IMR-90 (cell line): ENCODE data around the gene TMCO5A. TPM values are rescaled to one million over a fixed set of nuclear protein-coding genes. Genes with fewer than 3 reads are reported as not detected.
A peak's percentile ranks its signal among the peaks of the same experiment; 100 is the strongest.

Experiments used
- ATAC-seq: fragments of 200-7000 bp; cut with Tn5 transposase; 2 replicates; pipeline ENCODE4 v1.9.1; 2020; ENCODE audit warnings: low read depth, mild to moderate bottlenecking, moderate library complexity
- BruUV-seq: library from RNA; stranded (reverse); fragments of 400-500 nt; replicated peaks from 2 replicates; lab custom pipeline; 2021; lab: Mats Ljungman, UMichigan
- CTCF ChIA-PET: fragments of 300-600 bp; formaldehyde crosslinking; extraction: SDS; loops from one replicate; lab custom pipeline; 2021; ENCODE audit warnings: antibody characterized with exemption; lab: Yijun Ruan, JAX
- POLR2A ChIA-PET: fragments of 300-600 bp; sonication (Branson Sonifier 250); formaldehyde crosslinking; loops from one replicate; lab custom pipeline; 2022; ENCODE audit warnings: antibody characterized with exemption; ENCODE audit not compliant: unreplicated experiment; lab: Charles Lee
- DNase-seq: peaks from one replicate; pipeline ENCODE4 v3.0.0; 2013
- H2AFZ ChIP-seq: replicated peaks from 2 replicates; pipeline ENCODE3; 2013; ENCODE audit warnings: low read length, mild to moderate bottlenecking; ENCODE audit not compliant: poor library complexity
- H2AK5ac ChIP-seq: 2 replicates; pipeline ENCODE4 v1.6.1; 2013; ENCODE audit warnings: low read depth, low read length, inconsistent platforms
- H2AK9ac ChIP-seq: replicated peaks from 2 replicates; pipeline ENCODE3; 2013; ENCODE audit warnings: mild to moderate bottlenecking, low read depth, low read length, moderate library complexity; ENCODE audit not compliant: poor library complexity
- H2BK120ac ChIP-seq: 2 replicates; pipeline ENCODE4 v1.6.1; 2013; ENCODE audit warnings: low read depth, low read length, inconsistent platforms
- H2BK15ac ChIP-seq: 3 replicates; pipeline ENCODE4 v1.6.1; 2013; ENCODE audit warnings: low read depth, low read length, inconsistent platforms
- H2BK20ac ChIP-seq: 2 replicates; pipeline ENCODE4 v1.6.1; 2013; ENCODE audit warnings: low read depth, mild to moderate bottlenecking, inconsistent platforms, low read length, moderate library complexity
- H2BK5ac ChIP-seq: 2 replicates; pipeline ENCODE4 v1.6.1; 2013; ENCODE audit warnings: mild to moderate bottlenecking, low read depth, low read length, inconsistent platforms; ENCODE audit not compliant: poor library complexity, severe bottlenecking
- H3K14ac ChIP-seq: replicated peaks from 2 replicates; pipeline ENCODE4 v1.6.1; 2013; ENCODE audit warnings: low read depth, low read length, inconsistent platforms
- H3K18ac ChIP-seq: 2 replicates; pipeline ENCODE4 v1.6.1; 2013; ENCODE audit warnings: low read depth, low read length, control low read depth
- H3K23ac ChIP-seq: 2 replicates; pipeline ENCODE4 v1.6.1; 2013; ENCODE audit warnings: low read depth, low read length, inconsistent platforms
- H3K27ac ChIP-seq: 2 replicates; pipeline ENCODE4 v1.5.1; 2013; ENCODE audit warnings: mild to moderate bottlenecking, control low read depth, low read length; ENCODE audit not compliant: insufficient read depth
- H3K27me3 ChIP-seq: 2 replicates; pipeline ENCODE4 v1.6.1; 2013; ENCODE audit warnings: low read length; ENCODE audit not compliant: control insufficient read depth, insufficient read depth
- H3K36me3 ChIP-seq: 2 replicates; pipeline ENCODE4 v1.6.1; 2013; ENCODE audit warnings: low read length, mixed read lengths; ENCODE audit not compliant: control insufficient read depth, insufficient read depth
- H3K4ac ChIP-seq: 2 replicates; pipeline ENCODE4 v1.6.1; 2013; ENCODE audit warnings: low read depth, low read length, inconsistent platforms
- H3K4me1 ChIP-seq: 2 replicates; pipeline ENCODE4 v1.6.1; 2013; ENCODE audit warnings: low read length, mixed read lengths; ENCODE audit not compliant: control insufficient read depth, insufficient read depth
- H3K4me2 ChIP-seq: 2 replicates; pipeline ENCODE4 v1.6.1; 2013; ENCODE audit warnings: low read depth, mild to moderate bottlenecking, control low read depth, low read length, moderate library complexity
- H3K4me3 ChIP-seq: 2 replicates; pipeline ENCODE4 v1.5.1; 2013; ENCODE audit warnings: low read depth, mild to moderate bottlenecking, control low read depth, low read length, moderate library complexity; ENCODE audit not compliant: insufficient read depth
- H3K56ac ChIP-seq: 2 replicates; pipeline ENCODE4 v1.6.1; 2013; ENCODE audit warnings: low read length, inconsistent platforms; ENCODE audit not compliant: insufficient read depth; ENCODE audit errors: extremely low read depth
- H3K79me1 ChIP-seq, 2 experiments: 2 replicates each; pipeline ENCODE4 v1.6.1; 2013; ENCODE audit warnings: low read length in 2 of 2, inconsistent platforms in 1 of 2, low read depth in 1 of 2
- H3K9ac ChIP-seq: 2 replicates; pipeline ENCODE4 v1.6.1; 2013; ENCODE audit warnings: low read depth, low read length, control low read depth
- H3K9me1 ChIP-seq: 2 replicates; pipeline ENCODE4 v1.6.1; 2013; ENCODE audit warnings: low read length, inconsistent platforms; ENCODE audit not compliant: insufficient read depth
- H3K9me3 ChIP-seq: 2 replicates; pipeline ENCODE4 v1.6.1; 2013; ENCODE audit warnings: low read length; ENCODE audit not compliant: control insufficient read depth, insufficient read depth
- H4K20me1 ChIP-seq: 2 replicates; pipeline ENCODE4 v1.6.1; 2013; ENCODE audit warnings: low read length, inconsistent platforms; ENCODE audit not compliant: insufficient read depth
- H4K5ac ChIP-seq: 2 replicates; pipeline ENCODE4 v1.6.1; 2013; ENCODE audit warnings: mild to moderate bottlenecking, low read depth, low read length, control low read depth
- H4K8ac ChIP-seq, 2 experiments: 2 replicates each; pipeline ENCODE4 v1.6.1; 2013; ENCODE audit warnings: low read depth in 2 of 2, low read length in 2 of 2, control low read depth in 1 of 2, inconsistent platforms in 1 of 2
- H4K91ac ChIP-seq: 2 replicates; pipeline ENCODE4 v1.6.1; 2013; ENCODE audit warnings: low read depth, low read length, inconsistent platforms; ENCODE audit not compliant: insufficient read depth
- NFE2L2 ChIP-seq: fragments of 150-350 bp; IDR thresholded peaks from 2 replicates; pipeline ENCODE4 v1.6.1; 2016; ENCODE audit warnings: low read depth, mild to moderate bottlenecking, low read length
- RFX5 ChIP-seq: IDR thresholded peaks from 2 replicates; pipeline ENCODE4 v1.8.0; 2012; ENCODE audit warnings: low read depth, mild to moderate bottlenecking, low read length, moderate library complexity
- WGBS, 2 experiments: methylation state at CpG; one replicate each; pipeline versions ENCODE4 v1.1.5 to v1.1.7; 2013; ENCODE audit warnings: missing lambda C conversion rate in 2 of 2; ENCODE audit not compliant: insufficient read length in 1 of 2; ENCODE audit errors: extremely low coverage in 2 of 2; 5-methylcytosine and 5-hydroxymethylcytosine counted together
- dilution Hi-C: fragments of 300-500 bp; cut with HindIII; formaldehyde crosslinking; loops from one replicate; pipeline ENCODE4 v1.14.3; 2018; ENCODE audit warnings: low sequenced_read_pairs; ENCODE audit not compliant: unreplicated experiment
- in situ Hi-C: fragments of 300-500 bp; cut with MboI; formaldehyde crosslinking; loops from 3 replicates; pipeline ENCODE4 v1.14.3; 2019; ENCODE audit warnings: low sequenced_read_pairs, inconsistent platforms, mixed read lengths
- intact Hi-C: fragments of 100-400 bp; cut with micrococcal nuclease; formaldehyde crosslinking; loops from 2 replicates; pipeline ENCODE4 v1.10.0; 2022
- polyA plus RNA-seq, 3 experiments: library from polyadenylated mRNA; depleted of rRNA; stranded (reverse); fragments of >200 nt; gene quantifications; 2 replicates each; pipeline ENCODE4 v1.2.3, GENCODE V29; 2012; ENCODE audit warnings: low replicate concordance in 1 of 3
- total RNA-seq: library from RNA; depleted of rRNA; stranded (reverse); fragments of >200 nt; gene quantifications from 2 replicates; pipeline ENCODE4 v1.2.3, GENCODE V29; 2012

Gene TMCO5A
- total and polyA plus RNA-seq, 2 of the 4 experiments (the other 2 are of a cell fraction), result not detected

DNA sequence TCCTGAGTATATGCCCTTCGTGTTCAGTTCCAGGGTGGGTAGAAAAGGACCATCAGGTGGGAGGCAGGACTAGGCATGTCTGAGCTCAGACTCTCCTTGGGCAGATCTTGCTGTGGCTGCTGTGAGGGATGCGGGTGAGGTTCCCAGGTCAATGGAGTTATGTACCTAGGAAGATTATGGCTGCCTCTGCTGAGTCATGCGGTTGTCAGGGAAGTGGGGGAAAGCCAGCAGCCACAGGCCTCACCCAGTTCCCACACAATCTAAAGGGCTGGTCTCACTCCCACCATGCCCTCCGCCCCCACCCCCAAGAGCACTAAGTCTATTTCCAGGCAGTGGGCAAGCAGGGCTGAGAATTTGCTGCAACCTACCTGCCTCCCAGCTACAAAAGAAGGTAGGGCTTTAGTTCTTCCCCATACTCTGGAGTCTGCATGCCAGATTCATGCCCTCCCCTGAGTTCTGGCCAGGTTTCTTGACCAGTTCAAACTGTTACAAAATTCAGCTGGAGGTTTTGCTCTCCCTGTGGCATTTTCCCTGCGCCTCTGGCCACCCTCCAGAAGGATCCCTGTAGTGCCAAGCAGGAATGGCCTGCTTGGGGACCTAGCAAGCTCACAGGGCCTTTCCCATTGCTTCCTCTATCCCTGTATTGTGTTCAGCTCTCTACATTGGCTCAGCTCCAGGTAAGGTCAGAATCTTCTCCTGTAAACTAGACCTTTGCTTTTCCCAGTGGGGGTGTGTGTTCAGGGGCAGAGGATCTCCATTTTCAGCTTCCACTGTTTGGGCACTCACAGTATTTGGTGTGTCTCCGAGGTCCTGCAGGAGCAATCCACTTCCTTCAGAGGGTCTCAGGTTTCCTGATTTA, 12.7 kb upstream of the TMCO5A start:
- peak overlapping the region; percentile 60; the same call in 1 of the 3 replicates for H2BK15ac ChIP-seq
- H3K9me1 ChIP-seq, result 0 out of 2 replicates have a peak, but pooled peaks cover 6% of the 10 kb centered on the region
- TF ChIP-seq NFE2L2 (0 out of 2 replicates have a peak, but pooled peaks have one; percentile 32), RFX5 (no peak)
- BruUV-seq, result no TSS peak
- no peaks in the 10 kb centered on the region for H3K36me3 ChIP-seq
- H4K8ac ChIP-seq, result peak overlapping the region in 1 of 2 experiments; percentile 70; a peak in 2 of 4 replicates
- intact Hi-C loops (no loop called here), in situ Hi-C loops (no loop called here), dilution Hi-C loops (no loop called here)
- no peaks in the 10 kb centered on the region for H3K79me1 ChIP-seq
- H2BK120ac ChIP-seq, result peak overlapping the region; percentile 48; the same call in 1 of the 2 replicates
- H2BK20ac ChIP-seq, result peak overlapping the region; percentile 71
- H3K27me3 ChIP-seq, result no peaks in the 10 kb centered on the region
- no peaks in the 10 kb centered on the region for H3K9me3 ChIP-seq
- H2AFZ ChIP-seq, result peak overlapping the region; percentile 86
- H3K56ac ChIP-seq, result 0 out of 2 replicates have a peak overlapping the region, but pooled peaks have one; percentile 6
- no peak overlapping the region for H3K9ac ChIP-seq
- ATAC-seq (0 out of 2 replicates have a peak, but pooled peaks have one; percentile 24), DNase-seq (peak; percentile 33)
- no peak overlapping the region for H4K91ac ChIP-seq
- H3K4me1 ChIP-seq, result peaks cover 2% of the 10 kb centered on the region; the same call in 1 of the 2 replicates
- H3K4me2 ChIP-seq, result no peak overlapping the region
- ChIA-PET CTCF (no interaction called here), POLR2A (interaction anchor here (0.6 kb wide), 1 partner anchor 514 kb away, joined by 4 read pairs; no protein-coding TSS in a partner anchor)
- no peaks in the 10 kb centered on the region for H4K20me1 ChIP-seq
- no peak overlapping the region for H3K4me3 ChIP-seq
- peak overlapping the region; percentile 60 for H3K14ac ChIP-seq
- H2AK9ac ChIP-seq, result peak overlapping the region; percentile 37
- no peak overlapping the region for H2BK5ac ChIP-seq
- H4K5ac ChIP-seq, result peak overlapping the region; percentile 46; the same call in 1 of the 2 replicates
- peak overlapping the region; percentile 65 for H3K4ac ChIP-seq
- H3K18ac ChIP-seq, result no peak overlapping the region
- no peak overlapping the region for H3K27ac ChIP-seq
- H3K23ac ChIP-seq, result peak overlapping the region; percentile 27; the same call in 1 of the 2 replicates
- H2AK5ac ChIP-seq, result peak overlapping the region; percentile 43
- WGBS, 2 experiments, result 85% methylated on average over 2 of the region's 6 CpGs; no CpG with 5 or more reads in 1 of the 2 experiments
